HEK293T (cell line): Measurements from ENCODE around the gene ADCY9.

ENCODE experiments used
- ARNT ChIP-seq: fragments of 450-650 bp; IDR thresholded peaks from 2 replicates; pipeline ENCODE4 v1.6.1; 2017; ENCODE audit warnings: mild to moderate bottlenecking
- BHLHE40 ChIP-seq: fragments of 450-650 bp; IDR thresholded peaks from 2 replicates; pipeline ENCODE4 v1.6.1; 2016; ENCODE audit warnings: mild to moderate bottlenecking, moderate library complexity, borderline replicate concordance
- CTBP1 ChIP-seq: fragments of 450-650 bp; IDR thresholded peaks from 2 replicates; pipeline ENCODE4 v1.6.1; 2016; ENCODE audit warnings: borderline replicate concordance
- ELF4 ChIP-seq: fragments of 450-650 bp; IDR thresholded peaks from 2 replicates; pipeline ENCODE4 v1.6.1; 2017; ENCODE audit warnings: antibody characterized with exemption
- FOXA1 ChIP-seq: fragments of 450-650 bp; IDR thresholded peaks from 2 replicates; pipeline ENCODE4 v1.6.1; 2016; ENCODE audit warnings: mild to moderate bottlenecking
- FOXK2 ChIP-seq: fragments of 450-650 bp; IDR thresholded peaks from 2 replicates; pipeline ENCODE4 v1.6.1; 2016; ENCODE audit warnings: mild to moderate bottlenecking
- FOXM1 ChIP-seq: fragments of 450-650 bp; IDR thresholded peaks from 2 replicates; pipeline ENCODE4 v1.6.1; 2017; ENCODE audit warnings: mild to moderate bottlenecking, borderline replicate concordance
- HDGF ChIP-seq: fragments of 450-650 bp; IDR thresholded peaks from 2 replicates; pipeline ENCODE4 v1.6.1; 2017; ENCODE audit warnings: antibody characterized with exemption, borderline replicate concordance
- LEF1 ChIP-seq: fragments of 450-650 bp; IDR thresholded peaks from 2 replicates; pipeline ENCODE4 v1.6.1; 2017; ENCODE audit warnings: mild to moderate bottlenecking, borderline replicate concordance
- NFRKB ChIP-seq: fragments of 450-650 bp; IDR thresholded peaks from 2 replicates; pipeline ENCODE4 v1.6.1; 2016; ENCODE audit warnings: mild to moderate bottlenecking, moderate library complexity
- SP1 ChIP-seq: fragments of 450-650 bp; IDR thresholded peaks from 2 replicates; pipeline ENCODE4 v1.6.1; 2017
- SUZ12 ChIP-seq: fragments of 450-650 bp; IDR thresholded peaks from 2 replicates; pipeline ENCODE4 v1.6.1; 2016; ENCODE audit warnings: mild to moderate bottlenecking

GRCh38 chr16:3998793-3999478, 117.3 kb downstream of the ADCY9 start:
- TF ChIP-seq BHLHE40 = no peak
- TF ChIP-seq HDGF = no peak
- no peak for TF ChIP-seq LEF1
- TF ChIP-seq SUZ12 = no peak
- no peak for TF ChIP-seq ARNT
- no peak for TF ChIP-seq SP1
- TF ChIP-seq CTBP1 = no peak
- TF ChIP-seq FOXA1 = no peak
- TF ChIP-seq FOXM1 = no peak
- TF ChIP-seq ELF4 = no peak
- TF ChIP-seq NFRKB = no peak
- TF ChIP-seq FOXK2 = no peak
